A375 (cell line): ENCODE measurements around the gene C14orf39. TPM values are rescaled to one million over a fixed set of nuclear protein-coding genes. Genes with fewer than 3 reads are reported as not detected.

Experiments
- total RNA-seq: library from RNA; depleted of rRNA; stranded (reverse); fragments of >200 nt; shearing (Covaris generic); gene quantifications from 2 replicates; pipeline ENCODE4 v1.2.3, GENCODE V29; 2014; rRNA removed

C14orf39 gene
- total RNA-seq, result 0.40 TPM in 1 of 2 replicates, not detected in the other

GRCh38 chr14:60485598-60486251, at the start of gene C14orf39:
C14orf39 (minus strand) TSS chr14:60486063; CDS start chr14:60485078, 985 bp downstream.

GRCh38 chr14:60508707-60509437, 23.0 kb upstream of the C14orf39 start, which contains the start of gene SIX6:
SIX6 (plus strand) TSS chr14:60509146; CDS start chr14:60509399, 253 bp downstream.

Other genes starting within 250 kb of the C14orf39 start
- gene PPM1A, start 236.8 kb downstream of the C14orf39 start, total RNA-seq, result 15.7 and 16.7 TPM in 2 replicates
- gene SIX6, start 23.1 kb upstream of the C14orf39 start, total RNA-seq, result 0.08 TPM in 1 of 2 replicates, not detected in the other
- gene SIX1, start 163.4 kb upstream of the C14orf39 start, total RNA-seq, result 7.7 and 11.8 TPM in 2 replicates
- gene SIX4, start 238.3 kb upstream of the C14orf39 start, total RNA-seq, result 7.5 and 11.8 TPM in 2 replicates
- gene MNAT1, start 248.7 kb upstream of the C14orf39 start, total RNA-seq, result 33.2 and 54.5 TPM in 2 replicates